Nephron progenitor cell (in vitro differentiated cells): ENCODE measurements around the gene DRC3.

Experiments used
- DNase-seq: peaks from one replicate; pipeline ENCODE4 v3.0.0; 2021
- H3K27ac Mint-ChIP-seq: 2 replicates; pipeline ENCODE4 v1.8.0; 2021; ENCODE audit warnings: mild to moderate bottlenecking, moderate library complexity, mixed read lengths
- H3K27me3 Mint-ChIP-seq: 2 replicates; pipeline ENCODE4 v1.8.0; 2021; ENCODE audit warnings: mild to moderate bottlenecking, low read depth, mixed read lengths; ENCODE audit not compliant: poor library complexity
- H3K36me3 Mint-ChIP-seq: 2 replicates; pipeline ENCODE4 v1.8.0; 2021; ENCODE audit warnings: low read depth, mixed read lengths
- H3K4me1 Mint-ChIP-seq: 2 replicates; pipeline ENCODE4 v1.8.0; 2021; ENCODE audit warnings: mixed read lengths
- H3K4me3 Mint-ChIP-seq: 2 replicates; pipeline ENCODE4 v1.8.0; 2021; ENCODE audit warnings: mild to moderate bottlenecking, moderate library complexity, mixed read lengths
- H3K9me3 Mint-ChIP-seq: 2 replicates; pipeline ENCODE4 v1.8.0; 2021; ENCODE audit warnings: mild to moderate bottlenecking, moderate library complexity, mixed read lengths
- CTCF ChIP-seq: fragments of 200-600 bp; sonication (generic); IDR thresholded peaks from 2 replicates; pipeline ENCODE4 v1.5.0; 2021; ENCODE audit warnings: antibody characterized with exemption

The DRC3 gene

GRCh38 chr17:18016426-18016825 lies 43.8 kb downstream of the DRC3 start:
- H3K27ac Mint-ChIP-seq: no peak overlapping the region
- no peak for TF ChIP-seq CTCF
- no peak for DNase-seq
- no peak overlapping the region for H3K4me3 Mint-ChIP-seq
- peaks cover 8% of the 10 kb centered on the region for H3K36me3 Mint-ChIP-seq
- no peaks in the 10 kb centered on the region for H3K9me3 Mint-ChIP-seq
- H3K27me3 Mint-ChIP-seq: no peaks in the 10 kb centered on the region
- peaks cover 8% of the 10 kb centered on the region for H3K4me1 Mint-ChIP-seq

GRCh38 chr17:18017958-18018357 lies 45.3 kb downstream of the DRC3 start:
- no peaks in the 10 kb centered on the region for H3K27me3 Mint-ChIP-seq
- peaks cover 8% of the 10 kb centered on the region for H3K4me1 Mint-ChIP-seq
- H3K27ac Mint-ChIP-seq: peak overlapping the region; percentile 86
- H3K4me3 Mint-ChIP-seq: no peak overlapping the region
- no peaks in the 10 kb centered on the region for H3K36me3 Mint-ChIP-seq
- H3K9me3 Mint-ChIP-seq: no peaks in the 10 kb centered on the region
- no peak for TF ChIP-seq CTCF
- DNase-seq: no peak

GRCh38 chr17:18018411-18018921 lies 45.8 kb downstream of the DRC3 start:
- Mint-ChIP-seq H3K36me3 (no peaks in the 10 kb centered on the region), H3K27ac (no peak overlapping the region), H3K4me3 (no peak overlapping the region), H3K27me3 (no peaks in the 10 kb centered on the region), H3K4me1 (peaks cover 8% of the 10 kb centered on the region), H3K9me3 (no peaks in the 10 kb centered on the region)
- DNase-seq: no peak
- no peak for TF ChIP-seq CTCF

GRCh38 chr17:18019838-18020154 lies 47.1 kb downstream of the DRC3 start:
- no peak overlapping the region for H3K27ac Mint-ChIP-seq
- TF ChIP-seq CTCF: no peak
- H3K36me3 Mint-ChIP-seq: no peaks in the 10 kb centered on the region

GRCh38 chr17:18020971-18021370 lies 48.3 kb downstream of the DRC3 start:
- H3K36me3 Mint-ChIP-seq: no peaks in the 10 kb centered on the region
- no peaks in the 10 kb centered on the region for H3K9me3 Mint-ChIP-seq
- no peak overlapping the region for H3K27ac Mint-ChIP-seq
- H3K27me3 Mint-ChIP-seq: no peaks in the 10 kb centered on the region
- H3K4me3 Mint-ChIP-seq: no peak overlapping the region
- peaks cover 17% of the 10 kb centered on the region for H3K4me1 Mint-ChIP-seq
- no peak for DNase-seq
- no peak for TF ChIP-seq CTCF

More at GRCh38 chr17:18019838-18020154, 47.1 kb downstream of the DRC3 start:
- DNase-seq: no peak
- peaks cover 13% of the 10 kb centered on the region for H3K4me1 Mint-ChIP-seq
- no peak overlapping the region for H3K4me3 Mint-ChIP-seq
- H3K27me3 Mint-ChIP-seq: no peaks in the 10 kb centered on the region
- no peaks in the 10 kb centered on the region for H3K9me3 Mint-ChIP-seq

- Mint-ChIP-seq H3K36me3 (no peaks in the 10 kb centered on the region), H3K9me3 (no peaks in the 10 kb centered on the region), H3K27me3 (no peaks in the 10 kb centered on the region), H3K4me1 (peaks cover 13% of the 10 kb centered on the region), H3K27ac (no peak overlapping the region), H3K4me3 (no peak overlapping the region)
- DNase-seq: no peak
- TF ChIP-seq CTCF: no peak
Observed at GRCh38 chr17:18021372-18021771, 48.7 kb downstream of the DRC3 start.
